Ovary (tissue), 9 donors: ENCODE data around the gene C2orf72. TPM values are rescaled to one million over a fixed set of nuclear protein-coding genes. Genes with fewer than 3 reads are reported as not detected.

Experiments
- DNase-seq, 5 donors: peaks; one replicate each; pipeline ENCODE4 v3.0.0-alpha.2; 2019 to 2020
- H3K27ac ChIP-seq, 2 donors: fragments of 200-600 bp; one replicate each; pipeline versions ENCODE4 v1.5.1 to v1.8.0; 2019 to 2022
- H3K27me3 ChIP-seq: fragments of 200-600 bp; one replicate; pipeline ENCODE4 v1.8.0; 2022
- H3K36me3 ChIP-seq: fragments of 200-600 bp; sonication (generic); one replicate; pipeline ENCODE4 v1.5.1; 2019
- H3K4me1 ChIP-seq: one replicate; pipeline ENCODE4 v1.8.1; 2013; ENCODE audit warnings: mild to moderate bottlenecking, moderate library complexity; ENCODE audit not compliant: insufficient read depth
- H3K4me3 ChIP-seq: fragments of 200-600 bp; sonication (generic); one replicate; pipeline ENCODE4 v1.5.1; 2017
- H3K9me3 ChIP-seq, 2 donors: fragments of 200-600 bp in 1 of 2; sonication (generic) in 1 of 2; one replicate each; pipeline versions ENCODE4 v1.5.1 to v1.8.1; 2013 to 2019; ENCODE audit warnings: mild to moderate bottlenecking in 1 of 2, moderate library complexity in 1 of 2
- EP300 ChIP-seq: sonication (generic); formaldehyde crosslinking; IDR thresholded peaks from one replicate; pipeline ENCODE4 v1.6.1; 2017; ENCODE audit warnings: antibody characterized with exemption
- POLR2A ChIP-seq: fragments of 450-650 bp; IDR thresholded peaks from one replicate; pipeline ENCODE4 v1.6.1; 2017; ENCODE audit warnings: antibody characterized with exemption, mild to moderate bottlenecking, moderate library complexity
- WGBS, 3 donors: extraction: QIAGEN DNeasy Blood & Tissue Kit in 1 of 3; methylation state at CpG; one replicate each; pipeline versions ENCODE4 v1.1.5 to v1.1.7; 2013 to 2017; 5-methylcytosine and 5-hydroxymethylcytosine counted together
- intact Hi-C, 4 donors: fragments of 100-400 bp; cut with DNase I; formaldehyde crosslinking; loops; one replicate each; pipeline versions ENCODE4 v1.11.0 to v1.15.1; 2022 to 2023
- polyA plus RNA-seq, 2 donors: library from polyadenylated mRNA; stranded (reverse); fragments of 200-250 nt in 1 of 2; fragments of 350-450 nt in 1 of 2; fragmentation: Illumina TruSeq in 1 of 2; extraction: RNeasy Lipid Tissue Mini Kit (QIAGEN cat#74804) in 1 of 2; gene quantifications; one replicate each; pipeline ENCODE4 v1.2.3, GENCODE V29; 2013 to 2014
- total RNA-seq, 7 donors: library from RNA; depleted of rRNA in 2 of 7; stranded (reverse); fragments of >200 nt in 2 of 7; fragmentation: NEBNext Ultra II Directional in 3 of 7; extraction: Animal tissue kit (Norgen Biotek cat#: 25700) in 3 of 7; gene quantifications; one replicate each; pipeline versions ENCODE4 v1.1.0 to v1.2.4, GENCODE V29; 2016 to 2023
- TF ChIP-seq, protein P1 (sequence below), 3 donors: fragments of 450-650 bp in 2 of 3; fragments of 200-600 bp in 1 of 3; IDR thresholded peaks; one replicate each; pipeline versions ENCODE4 v1.5.1 to v1.8.0; 2016 to 2022; ENCODE audit warnings: antibody characterized with exemption in 3 of 3, mild to moderate bottlenecking in 1 of 3
- donor health status: DM: no; HTN: no; CAD: no; lungs with moderate emphysema.
- donor health status: DM: no; HTN: no; CAD: no.
- donor health status: Bipolar disorder and iron deficiency.
- donor health status: DM: yes; HTN: yes; CAD: no.
- donor health status: DM: no; HTN: no; CAD: no.
- donor health status: DM: yes; HTN: yes; CAD: no.

C2orf72 gene
- total and polyA plus RNA-seq, 9 donors = 0.06 to 0.18 (median 0.12) TPM; not detected in 4

DNA sequence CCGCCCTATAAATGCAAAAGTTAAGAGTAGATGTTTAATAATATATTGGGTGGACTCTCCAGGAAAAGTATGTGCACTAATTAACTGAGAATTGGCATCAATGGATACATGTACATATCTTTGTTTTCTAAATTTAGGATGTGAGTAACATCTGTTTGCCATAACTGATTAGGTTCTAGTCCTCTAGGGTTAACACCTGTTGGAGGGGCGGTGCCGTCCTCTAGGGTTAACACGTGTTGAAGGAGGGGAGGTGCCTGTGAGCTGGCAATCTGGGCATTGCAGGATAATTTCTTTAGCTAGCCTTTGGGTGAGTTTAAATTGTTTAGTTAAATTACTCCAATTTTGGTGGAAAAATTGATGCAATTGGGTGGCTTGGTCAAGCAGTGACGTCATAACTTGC, 56.6 kb downstream of the C2orf72 start:
- intact Hi-C loops = no loop called here
- Histone ChIP-seq H3K4me3 (no peak overlapping the region), H3K36me3 (no peaks in the 10 kb centered on the region), H3K4me1 (no peaks in the 10 kb centered on the region), H3K27ac (no peak overlapping the region), H3K27me3 (no peaks in the 10 kb centered on the region), H3K9me3 (peaks cover 0 to 4% of the 10 kb centered on the region in 2 donors)
- TF ChIP-seq POLR2A (no peak), EP300 (no peak)
- TF ChIP-seq, protein P1, sequence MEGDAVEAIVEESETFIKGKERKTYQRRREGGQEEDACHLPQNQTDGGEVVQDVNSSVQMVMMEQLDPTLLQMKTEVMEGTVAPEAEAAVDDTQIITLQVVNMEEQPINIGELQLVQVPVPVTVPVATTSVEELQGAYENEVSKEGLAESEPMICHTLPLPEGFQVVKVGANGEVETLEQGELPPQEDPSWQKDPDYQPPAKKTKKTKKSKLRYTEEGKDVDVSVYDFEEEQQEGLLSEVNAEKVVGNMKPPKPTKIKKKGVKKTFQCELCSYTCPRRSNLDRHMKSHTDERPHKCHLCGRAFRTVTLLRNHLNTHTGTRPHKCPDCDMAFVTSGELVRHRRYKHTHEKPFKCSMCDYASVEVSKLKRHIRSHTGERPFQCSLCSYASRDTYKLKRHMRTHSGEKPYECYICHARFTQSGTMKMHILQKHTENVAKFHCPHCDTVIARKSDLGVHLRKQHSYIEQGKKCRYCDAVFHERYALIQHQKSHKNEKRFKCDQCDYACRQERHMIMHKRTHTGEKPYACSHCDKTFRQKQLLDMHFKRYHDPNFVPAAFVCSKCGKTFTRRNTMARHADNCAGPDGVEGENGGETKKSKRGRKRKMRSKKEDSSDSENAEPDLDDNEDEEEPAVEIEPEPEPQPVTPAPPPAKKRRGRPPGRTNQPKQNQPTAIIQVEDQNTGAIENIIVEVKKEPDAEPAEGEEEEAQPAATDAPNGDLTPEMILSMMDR (IDR thresholded peaks at IDR 0.05) = no peak
- 92 to 96% (median 92%) methylated on average over 5 of the region's 5 CpGs for WGBS, 3 donors
- no peak for DNase-seq

DNA sequence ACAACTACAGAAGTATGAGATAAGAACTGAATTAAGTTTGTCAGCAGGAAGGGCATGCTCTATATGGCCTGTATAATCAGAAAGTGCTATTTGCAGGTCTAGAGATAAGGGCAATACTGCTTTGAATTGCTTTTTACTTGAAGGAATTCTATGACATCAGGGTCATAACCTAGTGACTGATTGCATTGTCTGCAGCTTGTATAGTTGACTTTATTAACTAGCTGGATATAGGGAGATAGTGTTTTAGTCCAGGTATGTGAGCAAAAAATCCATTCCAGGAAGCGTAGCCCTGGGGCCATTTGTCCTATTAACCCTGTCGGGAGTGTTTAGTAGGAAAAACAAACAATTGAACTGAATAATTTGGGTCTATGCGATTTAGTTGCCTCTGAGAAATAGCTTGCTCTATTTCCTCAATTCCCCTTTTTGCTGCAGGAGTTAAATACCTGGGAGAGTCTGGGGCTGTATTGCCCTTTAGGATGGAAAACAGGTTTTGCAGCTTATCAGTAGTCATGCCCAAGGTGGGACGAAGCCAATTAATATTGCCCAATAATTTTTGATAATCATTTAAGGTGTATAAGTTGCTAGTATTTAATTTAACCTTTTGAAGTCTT, 57.5 kb downstream of the C2orf72 start:
- Histone ChIP-seq H3K4me1 (no peaks in the 10 kb centered on the region), H3K27me3 (no peaks in the 10 kb centered on the region), H3K36me3 (no peaks in the 10 kb centered on the region), H3K9me3 (peaks cover 0 to 5% of the 10 kb centered on the region in 2 donors), H3K27ac (no peak overlapping the region), H3K4me3 (no peak overlapping the region)
- no peak for DNase-seq
- 92 to 96% (median 95%) methylated on average over 4 of the region's 4 CpGs for WGBS, 3 donors
- intact Hi-C loops = no loop called here
- TF ChIP-seq POLR2A = no peak
- TF ChIP-seq, protein P1 (IDR thresholded peaks at IDR 0.05) = no peak
- no peak for TF ChIP-seq EP300

Other genes with a start within 250 kb of the C2orf72 start
- 10 to 100 TPM; 52.3 to 85.4 (median 67.8) TPM for gene ITM2C, start 172.6 kb upstream of the C2orf72 start, total RNA-seq
- gene ITM2C, start 172.6 kb upstream of the C2orf72 start, polyA plus RNA-seq = 10 to 100 TPM; 67.4 to 96.2 TPM
- gene GPR55, start 112.3 kb upstream of the C2orf72 start, total RNA-seq = under 1 TPM in 2 of 7 donors, not detected in 5; 0.15 to 0.20 TPM
- gene GPR55, start 112.3 kb upstream of the C2orf72 start, polyA plus RNA-seq = under 1 TPM; 0.05 to 0.13 TPM
- gene SPATA3, start 41.4 kb upstream of the C2orf72 start, total RNA-seq = not detected
- not detected for gene SPATA3, start 41.4 kb upstream of the C2orf72 start, polyA plus RNA-seq
- 10 to 100 TPM; 25.9 to 68.2 (median 57.8) TPM for gene PSMD1, start 19.3 kb downstream of the C2orf72 start, total RNA-seq
- gene PSMD1, start 19.3 kb downstream of the C2orf72 start, polyA plus RNA-seq = 10 to 100 TPM; 19.0 to 73.2 TPM
- gene HTR2B, start 87.5 kb downstream of the C2orf72 start, total RNA-seq = 1 to 10 TPM in 3 of 7 donors, under 1 TPM in 3, not detected in 1; 0.15 to 2.0 (median 0.88) TPM
- gene HTR2B, start 87.5 kb downstream of the C2orf72 start, polyA plus RNA-seq = 1 to 10 TPM in 1 of 2 donors, under 1 TPM in 1; 0.64 to 3.0 TPM
- gene ARMC9, start 161.1 kb downstream of the C2orf72 start, total RNA-seq = 10 to 100 TPM; 24.8 to 33.5 (median 29.9) TPM
- gene ARMC9, start 161.1 kb downstream of the C2orf72 start, polyA plus RNA-seq = 10 to 100 TPM; 16.7 to 23.9 TPM